NB4 (cell line): ENCODE measurements around the gene AMH.

Experiments
- POLR2A ChIP-seq: IDR thresholded peaks from 2 replicates; pipeline ENCODE4 v1.6.1; 2011; ENCODE audit warnings: mild to moderate bottlenecking; ENCODE audit not compliant: insufficient read length; ENCODE audit errors: extremely low read depth
- TF ChIP-seq, protein P1 (sequence below): IDR thresholded peaks from one replicate; pipeline ENCODE4 v1.5.1; 2012; ENCODE audit warnings: low read depth, low read length
- TF ChIP-seq, protein P2 (sequence below): IDR thresholded peaks from 2 replicates; pipeline ENCODE4 v1.6.1; 2011; ENCODE audit warnings: low read depth, low read length

DNA sequence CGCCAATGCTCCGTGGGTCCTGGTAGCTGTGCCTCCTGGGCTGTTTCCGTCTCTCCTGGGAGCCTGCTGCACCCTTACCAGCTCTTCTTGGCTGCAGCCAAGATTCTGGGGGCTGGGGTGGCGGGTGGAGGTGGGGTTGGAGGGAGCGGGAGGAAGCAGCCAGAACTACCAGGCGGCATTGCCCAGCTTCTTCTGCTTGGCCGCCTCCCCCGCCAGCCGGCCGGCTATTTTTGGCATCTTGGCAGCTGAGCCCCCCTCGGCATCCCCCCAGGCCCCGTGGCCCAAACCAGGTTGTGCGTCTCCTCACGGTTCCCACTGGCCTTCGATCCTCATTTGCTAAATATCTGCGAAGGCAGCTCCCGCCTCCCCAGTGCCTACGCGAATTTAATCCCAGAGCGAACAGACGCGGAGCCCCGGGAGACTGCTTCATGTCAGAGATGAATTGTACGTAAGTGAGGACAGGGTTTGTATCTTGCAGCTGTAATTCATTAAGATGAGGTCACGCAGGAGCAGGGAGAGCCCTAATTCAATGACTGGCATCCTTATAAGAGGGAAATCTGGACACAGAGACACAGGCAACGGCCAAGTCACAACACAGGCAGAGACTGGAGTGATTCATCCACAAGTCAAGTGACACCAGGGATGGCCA lies 45.7 kb downstream of the AMH start:
- TF ChIP-seq, protein P1, sequence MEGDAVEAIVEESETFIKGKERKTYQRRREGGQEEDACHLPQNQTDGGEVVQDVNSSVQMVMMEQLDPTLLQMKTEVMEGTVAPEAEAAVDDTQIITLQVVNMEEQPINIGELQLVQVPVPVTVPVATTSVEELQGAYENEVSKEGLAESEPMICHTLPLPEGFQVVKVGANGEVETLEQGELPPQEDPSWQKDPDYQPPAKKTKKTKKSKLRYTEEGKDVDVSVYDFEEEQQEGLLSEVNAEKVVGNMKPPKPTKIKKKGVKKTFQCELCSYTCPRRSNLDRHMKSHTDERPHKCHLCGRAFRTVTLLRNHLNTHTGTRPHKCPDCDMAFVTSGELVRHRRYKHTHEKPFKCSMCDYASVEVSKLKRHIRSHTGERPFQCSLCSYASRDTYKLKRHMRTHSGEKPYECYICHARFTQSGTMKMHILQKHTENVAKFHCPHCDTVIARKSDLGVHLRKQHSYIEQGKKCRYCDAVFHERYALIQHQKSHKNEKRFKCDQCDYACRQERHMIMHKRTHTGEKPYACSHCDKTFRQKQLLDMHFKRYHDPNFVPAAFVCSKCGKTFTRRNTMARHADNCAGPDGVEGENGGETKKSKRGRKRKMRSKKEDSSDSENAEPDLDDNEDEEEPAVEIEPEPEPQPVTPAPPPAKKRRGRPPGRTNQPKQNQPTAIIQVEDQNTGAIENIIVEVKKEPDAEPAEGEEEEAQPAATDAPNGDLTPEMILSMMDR, result no peak
- TF ChIP-seq, protein P2, sequence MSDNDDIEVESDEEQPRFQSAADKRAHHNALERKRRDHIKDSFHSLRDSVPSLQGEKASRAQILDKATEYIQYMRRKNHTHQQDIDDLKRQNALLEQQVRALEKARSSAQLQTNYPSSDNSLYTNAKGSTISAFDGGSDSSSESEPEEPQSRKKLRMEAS, result no peak
- no peak for TF ChIP-seq POLR2A
